Urinary bladder (tissue), 4 donors: ENCODE measurements around the gene STPG2. TPM values are rescaled to one million over a fixed set of nuclear protein-coding genes. Genes with fewer than 3 reads are reported as not detected.

Source experiments
- DNase-seq: peaks from one replicate; pipeline ENCODE4 v3.0.0-alpha.2; 2015; ENCODE audit errors: extremely low spot score
- H3K27ac ChIP-seq: one replicate; pipeline ENCODE4 v1.5.1; 2013; ENCODE audit warnings: low read depth, mild to moderate bottlenecking, moderate library complexity
- H3K36me3 ChIP-seq: one replicate; pipeline ENCODE4 v1.6.1; 2013; ENCODE audit warnings: mild to moderate bottlenecking, moderate library complexity; ENCODE audit not compliant: insufficient read depth
- H3K4me1 ChIP-seq: one replicate; pipeline ENCODE4 v1.6.1; 2013; ENCODE audit warnings: mild to moderate bottlenecking, moderate library complexity; ENCODE audit not compliant: insufficient read depth
- H3K4me3 ChIP-seq: one replicate; pipeline ENCODE4 v1.5.1; 2013; ENCODE audit warnings: low read depth, low read length
- WGBS: extraction: QIAGEN DNeasy Blood & Tissue Kit; methylation state at CpG from one replicate; pipeline ENCODE4 v1.1.7; 2013; 5-methylcytosine and 5-hydroxymethylcytosine counted together
- polyA plus RNA-seq: library from polyadenylated mRNA; stranded (reverse); fragments of 200-250 nt; gene quantifications from one replicate; pipeline ENCODE4 v1.2.3, GENCODE V29; 2013
- total RNA-seq: library from RNA; depleted of rRNA; stranded (reverse); fragments of >200 nt; gene quantifications from one replicate; pipeline ENCODE4 v1.2.3, GENCODE V29; 2014
- donor health status: healthy with polysubstance abuse.
- donor health status: healthy.

STPG2 gene
- total and polyA plus RNA-seq, 2 donors: 0.03 to 1.0 TPM

GRCh38 chr4:97778174-97778573 is 365.1 kb downstream of the STPG2 start:
- WGBS: 93% methylated on average over 10 of the region's 10 CpGs
- no peak for DNase-seq
- H3K36me3 ChIP-seq: no peaks in the 10 kb centered on the region
- no peak overlapping the region for H3K4me3 ChIP-seq
- no peak overlapping the region for H3K27ac ChIP-seq
- no peaks in the 10 kb centered on the region for H3K4me1 ChIP-seq

GRCh38 chr4:97774347-97774989 is 368.8 kb downstream of the STPG2 start:
- DNase-seq: no peak
- Histone ChIP-seq H3K4me1 (no peaks in the 10 kb centered on the region), H3K36me3 (no peaks in the 10 kb centered on the region), H3K27ac (no peak overlapping the region), H3K4me3 (no peak overlapping the region)
- 88% methylated on average over 2 of the region's 2 CpGs for WGBS

GRCh38 chr4:97770222-97770621 is 373.1 kb downstream of the STPG2 start:
- Histone ChIP-seq H3K4me1 (no peaks in the 10 kb centered on the region), H3K27ac (no peak overlapping the region), H3K4me3 (no peak overlapping the region), H3K36me3 (no peaks in the 10 kb centered on the region)
- WGBS: 79% methylated on average over 1 of the region's 1 CpG
- DNase-seq: no peak

- WGBS: 28% methylated on average over 1 of the region's 1 CpG
Measured at GRCh38 chr4:97762115-97762512, 381.2 kb downstream of the STPG2 start.

GRCh38 chr4:97761445-97762114 is 381.7 kb downstream of the STPG2 start:
- no peak overlapping the region for H3K27ac ChIP-seq
- no peaks in the 10 kb centered on the region for H3K4me1 ChIP-seq
- H3K36me3 ChIP-seq: no peaks in the 10 kb centered on the region
- no peak for DNase-seq
- H3K4me3 ChIP-seq: no peak overlapping the region
- 59% methylated on average over 2 of the region's 2 CpGs for WGBS

More at GRCh38 chr4:97762115-97762512, 381.2 kb downstream of the STPG2 start:
- Histone ChIP-seq H3K27ac (no peak overlapping the region), H3K4me3 (no peak overlapping the region), H3K4me1 (no peaks in the 10 kb centered on the region), H3K36me3 (no peaks in the 10 kb centered on the region)
- no peak for DNase-seq

- WGBS: 90% methylated on average over 2 of the region's 2 CpGs
- Histone ChIP-seq H3K4me1 (no peaks in the 10 kb centered on the region), H3K36me3 (no peaks in the 10 kb centered on the region), H3K4me3 (no peak overlapping the region), H3K27ac (no peak overlapping the region)
- DNase-seq: no peak
Measured at GRCh38 chr4:97759785-97760184, 383.5 kb downstream of the STPG2 start.

- Histone ChIP-seq H3K36me3 (no peaks in the 10 kb centered on the region), H3K4me1 (no peaks in the 10 kb centered on the region), H3K4me3 (no peak overlapping the region), H3K27ac (no peak overlapping the region)
- WGBS: 74% methylated on average over 1 of the region's 1 CpG
- DNase-seq: no peak
Measured at GRCh38 chr4:97752599-97752998, 390.7 kb downstream of the STPG2 start.

GRCh38 chr4:97747945-97748344 is 395.3 kb downstream of the STPG2 start:
- Histone ChIP-seq H3K4me3 (no peak overlapping the region), H3K36me3 (no peaks in the 10 kb centered on the region), H3K27ac (no peak overlapping the region), H3K4me1 (no peaks in the 10 kb centered on the region)
- no peak for DNase-seq
- WGBS: 71% methylated on average over 3 of the region's 3 CpGs

GRCh38 chr4:97720869-97721432 is 422.3 kb downstream of the STPG2 start:
- DNase-seq: peak; percentile 57
- H3K27ac ChIP-seq: no peak overlapping the region
- no peak overlapping the region for H3K4me3 ChIP-seq

GRCh38 chr4:97691111-97691605 is 452.1 kb downstream of the STPG2 start:
- no peaks in the 10 kb centered on the region for H3K36me3 ChIP-seq
- DNase-seq: no peak
- WGBS: 75% methylated on average over 3 of the region's 3 CpGs
- no peaks in the 10 kb centered on the region for H3K4me1 ChIP-seq
- no peak overlapping the region for H3K27ac ChIP-seq
- H3K4me3 ChIP-seq: no peak overlapping the region

More at GRCh38 chr4:97720869-97721432, 422.3 kb downstream of the STPG2 start:
- Histone ChIP-seq H3K36me3 (no peaks in the 10 kb centered on the region), H3K4me1 (no peaks in the 10 kb centered on the region)
- WGBS: 11% methylated on average over 4 of the region's 4 CpGs

GRCh38 chr4:97670703-97671269 is 472.5 kb downstream of the STPG2 start:
- H3K36me3 ChIP-seq: no peaks in the 10 kb centered on the region
- WGBS: 85% methylated on average over 1 of the region's 1 CpG
- H3K4me1 ChIP-seq: no peaks in the 10 kb centered on the region
- DNase-seq: no peak
- no peak overlapping the region for H3K27ac ChIP-seq
- H3K4me3 ChIP-seq: no peak overlapping the region

- Histone ChIP-seq H3K36me3 (no peaks in the 10 kb centered on the region), H3K27ac (no peak overlapping the region), H3K4me1 (no peaks in the 10 kb centered on the region), H3K4me3 (no peak overlapping the region)
- DNase-seq: no peak
- WGBS: 78% methylated on average over 4 of the region's 4 CpGs
Measured at GRCh38 chr4:97665553-97665952, 477.7 kb downstream of the STPG2 start.

- WGBS: 93% methylated on average over 5 of the region's 5 CpGs
- Histone ChIP-seq H3K27ac (no peak overlapping the region), H3K4me1 (no peaks in the 10 kb centered on the region), H3K36me3 (no peaks in the 10 kb centered on the region), H3K4me3 (no peak overlapping the region)
- DNase-seq: no peak
Measured at GRCh38 chr4:97664741-97665140, 478.5 kb downstream of the STPG2 start.

- Histone ChIP-seq H3K4me1 (no peaks in the 10 kb centered on the region), H3K27ac (no peak overlapping the region), H3K36me3 (no peaks in the 10 kb centered on the region), H3K4me3 (no peak overlapping the region)
- DNase-seq: no peak
- WGBS: 82% methylated on average over 2 of the region's 2 CpGs
Measured at GRCh38 chr4:97662133-97662532, 481.1 kb downstream of the STPG2 start.
